ENCODE measurements around the gene CTDSPL. TPM values are rescaled to one million over a fixed set of nuclear protein-coding genes. Genes with fewer than 3 reads are reported as not detected.

Gene CTDSPL
- total and polyA plus RNA-seq, 2 experiments from 2014 or later = 29.2 to 33.7 TPM

GRCh38 chr3:37923569-37924040 lies 61.9 kb downstream of the CTDSPL start:
- no peak for DNase-seq (ENCODE audit: low spot score)
- Histone ChIP-seq H3K36me3 (replicated peaks; ENCODE audit: insufficient read depth, low read depth) (no peaks in the 10 kb centered on the region), H3K27me3 (no peaks in the 10 kb centered on the region), H3K4me1 (ENCODE audit: insufficient read depth) (peaks cover 32% of the 10 kb centered on the region), H3K9me2 (replicated peaks; ENCODE audit: insufficient read depth) (no peaks in the 10 kb centered on the region), H3K79me2 (peaks cover 58% of the 10 kb centered on the region), H3K4me2 (no peak overlapping the region), H3K4me3 (no peak overlapping the region), H2AFZ (no peak overlapping the region), H4K20me1 (ENCODE audit: insufficient read depth, poor library complexity, severe bottlenecking) (no peaks in the 10 kb centered on the region), H3K27ac (no peak overlapping the region), H3K9me3 (ENCODE audit: low read depth) (no peaks in the 10 kb centered on the region)
- WGBS (ENCODE audit: low lambda C conversion rate, missing lambda C conversion rate) = 70% methylated on average over 3 of the region's 3 CpGs
- no peak for TF ChIP-seq CTCF (IDR thresholded peaks at IDR 0.05; ENCODE audit: poor library complexity)
- TF ChIP-seq EZH2phosphoT487 (IDR thresholded peaks at IDR 0.05; ENCODE audit: low read depth, severe bottlenecking, unreplicated experiment) = no peak
- no peak for TF ChIP-seq EZH2 (IDR thresholded peaks at IDR 0.05; ENCODE audit: borderline replicate concordance)

GRCh38 chr3:37924453-37924852 lies 62.8 kb downstream of the CTDSPL start:
- no peak for TF ChIP-seq CTCF (IDR thresholded peaks at IDR 0.05; ENCODE audit: poor library complexity)
- no peak for TF ChIP-seq EZH2phosphoT487 (IDR thresholded peaks at IDR 0.05; ENCODE audit: low read depth, severe bottlenecking, unreplicated experiment)
- TF ChIP-seq EZH2 (IDR thresholded peaks at IDR 0.05; ENCODE audit: borderline replicate concordance) = no peak
- Histone ChIP-seq H3K27me3 (no peaks in the 10 kb centered on the region), H3K36me3 (replicated peaks; ENCODE audit: insufficient read depth, low read depth) (no peaks in the 10 kb centered on the region), H3K27ac (no peak overlapping the region), H3K9me2 (replicated peaks; ENCODE audit: insufficient read depth) (no peaks in the 10 kb centered on the region), H3K79me2 (peaks cover 61% of the 10 kb centered on the region), H4K20me1 (ENCODE audit: insufficient read depth, poor library complexity, severe bottlenecking) (no peaks in the 10 kb centered on the region), H2AFZ (no peak overlapping the region), H3K4me1 (ENCODE audit: insufficient read depth) (peaks cover 26% of the 10 kb centered on the region), H3K4me2 (no peak overlapping the region), H3K4me3 (no peak overlapping the region), H3K9me3 (ENCODE audit: low read depth) (no peaks in the 10 kb centered on the region)
- no peak for DNase-seq (ENCODE audit: low spot score)
- WGBS (ENCODE audit: low lambda C conversion rate, missing lambda C conversion rate) = 69% methylated on average over 7 of the region's 7 CpGs

GRCh38 chr3:37925157-37925556 lies 63.5 kb downstream of the CTDSPL start:
- Histone ChIP-seq H2AFZ (no peak overlapping the region), H3K27ac (no peak overlapping the region), H3K4me1 (ENCODE audit: insufficient read depth) (peaks cover 21% of the 10 kb centered on the region), H3K9me3 (ENCODE audit: low read depth) (no peaks in the 10 kb centered on the region), H4K20me1 (ENCODE audit: insufficient read depth, poor library complexity, severe bottlenecking) (no peaks in the 10 kb centered on the region), H3K9me2 (replicated peaks; ENCODE audit: insufficient read depth) (no peaks in the 10 kb centered on the region), H3K79me2 (peaks cover 62% of the 10 kb centered on the region), H3K27me3 (no peaks in the 10 kb centered on the region), H3K36me3 (replicated peaks; ENCODE audit: insufficient read depth, low read depth) (no peaks in the 10 kb centered on the region), H3K4me3 (no peak overlapping the region), H3K4me2 (no peak overlapping the region)
- no peak for DNase-seq (ENCODE audit: low spot score)
- no peak for TF ChIP-seq CTCF (IDR thresholded peaks at IDR 0.05; ENCODE audit: poor library complexity)
- no peak for TF ChIP-seq EZH2phosphoT487 (IDR thresholded peaks at IDR 0.05; ENCODE audit: low read depth, severe bottlenecking, unreplicated experiment)
- TF ChIP-seq EZH2 (IDR thresholded peaks at IDR 0.05; ENCODE audit: borderline replicate concordance) = no peak
- 59% methylated on average over 2 of the region's 2 CpGs for WGBS (ENCODE audit: low lambda C conversion rate, missing lambda C conversion rate)

GRCh38 chr3:37926611-37927010 lies 64.9 kb downstream of the CTDSPL start:
- WGBS (ENCODE audit: low lambda C conversion rate, missing lambda C conversion rate) = 95% methylated on average over 3 of the region's 3 CpGs
- Histone ChIP-seq H3K4me1 (ENCODE audit: insufficient read depth) (peaks cover 22% of the 10 kb centered on the region), H3K9me3 (ENCODE audit: low read depth) (no peaks in the 10 kb centered on the region), H3K4me3 (no peak overlapping the region), H3K4me2 (no peak overlapping the region), H3K36me3 (replicated peaks; ENCODE audit: insufficient read depth, low read depth) (no peaks in the 10 kb centered on the region), H2AFZ (no peak overlapping the region), H3K27ac (no peak overlapping the region), H3K9me2 (replicated peaks; ENCODE audit: insufficient read depth) (no peaks in the 10 kb centered on the region), H3K79me2 (peaks cover 75% of the 10 kb centered on the region), H3K27me3 (no peaks in the 10 kb centered on the region), H4K20me1 (ENCODE audit: insufficient read depth, poor library complexity, severe bottlenecking) (no peaks in the 10 kb centered on the region)
- TF ChIP-seq EZH2phosphoT487 (IDR thresholded peaks at IDR 0.05; ENCODE audit: low read depth, severe bottlenecking, unreplicated experiment) (no peak), CTCF (IDR thresholded peaks at IDR 0.05; ENCODE audit: poor library complexity) (no peak), EZH2 (IDR thresholded peaks at IDR 0.05; ENCODE audit: borderline replicate concordance) (no peak)
- DNase-seq (ENCODE audit: low spot score) = no peak
